T-cell (primary cell): ENCODE measurements around the gene CCDC120. TPM values are rescaled to one million over a fixed set of nuclear protein-coding genes. Genes with fewer than 3 reads are reported as not detected.
A peak's percentile ranks its signal among the peaks of the same experiment; 100 is the strongest.

ENCODE experiments used
- ATAC-seq, 4 experiments: fragments of 200-7000 bp in 3 of 4; fragments of 150-1000 bp in 1 of 4; cut with Tn5 transposase; replicated peaks in 1 of 4; 1 replicate in 3 of 4; 2 replicates in 1 of 4; pipeline ENCODE4 v1.10.0; 2021; ENCODE audit warnings: moderate library complexity in 3 of 4, mild to moderate bottlenecking in 2 of 4, moderate number of reproducible peaks in 1 of 4
- CTCF ChIA-PET, 2 donors: fragments of 300-600 bp; sonication (Branson Sonifier 250); formaldehyde crosslinking; loops; one replicate each; lab custom pipeline; 2022; ENCODE audit warnings: antibody characterized with exemption in 2 of 2; lab: Charles Lee
- POLR2A ChIA-PET, 2 donors: fragments of 300-600 bp; sonication (Branson Sonifier 250); formaldehyde crosslinking; loops; one replicate each; lab custom pipeline; 2022; ENCODE audit warnings: antibody characterized with exemption in 2 of 2; lab: Charles Lee
- DNase-seq, 35 experiments: peaks; one replicate each; pipeline versions ENCODE4 v3.0.0 to v3.0.0-alpha.2; 2013 to 2023
- H3K27ac ChIP-seq: one replicate; pipeline ENCODE4 v1.5.1; 2013; ENCODE audit warnings: low read length
- H3K27me3 ChIP-seq, 2 experiments: replicated peaks in 1 of 2; 1 replicate in 1 of 2; 2 replicates in 1 of 2; pipeline versions ENCODE4 v1.6.1 to v1.7.0; 2013; ENCODE audit warnings: low read length in 1 of 2, mixed read lengths in 1 of 2; ENCODE audit not compliant: control insufficient read depth in 2 of 2, insufficient read depth in 2 of 2; ENCODE audit errors: extremely low read depth in 1 of 2
- H3K36me3 ChIP-seq, 2 donors: 1 replicate in 1 of 2; 2 replicates in 1 of 2; pipeline versions ENCODE4 v1.6.1 to v1.7.0; 2013; ENCODE audit warnings: low read length in 1 of 2; ENCODE audit not compliant: control insufficient read depth in 2 of 2, insufficient read depth in 1 of 2; ENCODE audit errors: extremely low read depth in 1 of 2
- H3K4me1 ChIP-seq, 2 experiments: 1 replicate in 1 of 2; 2 replicates in 1 of 2; pipeline versions ENCODE4 v1.6.1 to v1.7.0; 2013; ENCODE audit warnings: low read length in 2 of 2, mixed read lengths in 1 of 2; ENCODE audit not compliant: insufficient read depth in 2 of 2, control insufficient read depth in 1 of 2; ENCODE audit errors: extremely low read depth in 1 of 2
- H3K4me3 ChIP-seq, 2 donors: 1 replicate in 1 of 2; 2 replicates in 1 of 2; pipeline versions ENCODE4 v1.5.1 to v1.7.0; 2013; ENCODE audit warnings: mild to moderate bottlenecking in 2 of 2, low read length in 1 of 2, moderate library complexity in 1 of 2; ENCODE audit not compliant: control insufficient read depth in 1 of 2; ENCODE audit errors: extremely low read depth in 1 of 2
- H3K9me3 ChIP-seq: 2 replicates; pipeline ENCODE4 v1.7.0; 2013
- H3K27ac Mint-ChIP-seq, 2 donors: one replicate each; pipeline ENCODE4 v1.8.0; 2020 to 2021; ENCODE audit warnings: mild to moderate bottlenecking in 2 of 2, mixed read lengths in 2 of 2
- H3K27me3 Mint-ChIP-seq, 2 donors: one replicate each; pipeline ENCODE4 v1.8.0; 2021 to 2022; ENCODE audit warnings: mixed read lengths in 2 of 2
- H3K36me3 Mint-ChIP-seq: one replicate; pipeline ENCODE4 v1.8.0; 2021; ENCODE audit warnings: mixed read lengths
- H3K4me1 Mint-ChIP-seq, 3 donors: one replicate each; pipeline ENCODE4 v1.8.0; 2020 to 2022; ENCODE audit warnings: mixed read lengths in 3 of 3, mild to moderate bottlenecking in 1 of 3
- H3K4me3 Mint-ChIP-seq, 3 donors: one replicate each; pipeline ENCODE4 v1.8.0; 2020 to 2022; ENCODE audit warnings: mild to moderate bottlenecking in 3 of 3, mixed read lengths in 3 of 3, moderate library complexity in 3 of 3
- H3K9me3 Mint-ChIP-seq, 3 donors: one replicate each; pipeline ENCODE4 v1.8.0; 2020 to 2022; ENCODE audit warnings: mixed read lengths in 3 of 3
- WGBS: methylation state at CpG from one replicate; pipeline ENCODE4 v1.1.5; 2013; ENCODE audit warnings: missing lambda C conversion rate; ENCODE audit not compliant: insufficient coverage; 5-methylcytosine and 5-hydroxymethylcytosine counted together
- total RNA-seq, 35 experiments: library from RNA in 6 of 35; stranded (reverse) in 6 of 35; fragments of 120-200 nt in 1 of 35; gene quantifications; one replicate each; pipeline versions ENCODE4 v1.2.1 to v1.2.4 and lab custom pipeline; 2013 to 2026

CCDC120 gene
- total RNA-seq, 5 donors from 2014 or later (not counting 1 experiment from before 2014, with no cell fraction given): 8.5 to 14.9 (median 9.1) TPM

GRCh38 chrX:49059681-49060085, 884 bp downstream of the CCDC120 start:
- WGBS: no CpG with 5 or more reads among the region's 10 CpGs
- Mint-ChIP-seq H3K27me3 (peaks cover 0 to 3% of the 10 kb centered on the region in 2 donors), H3K4me1 (peaks cover 8 to 12% (median 9%) of the 10 kb centered on the region in 3 donors), H3K27ac (no peak overlapping the region), H3K4me3 (no peak overlapping the region), H3K9me3 (no peaks in the 10 kb centered on the region), H3K36me3 (no peaks in the 10 kb centered on the region)
- Histone ChIP-seq H3K36me3 (peaks cover 0 to 2% of the 10 kb centered on the region in 2 donors), H3K4me3 (no peak overlapping the region), H3K9me3 (no peaks in the 10 kb centered on the region), H3K4me1 (peaks cover 0 to 3% of the 10 kb centered on the region in 2 experiments), H3K27me3 (no peaks in the 10 kb centered on the region), H3K27ac (no peak overlapping the region)
- ChIA-PET POLR2A (no interaction called here), CTCF (no interaction called here)
- DNase-seq (no peak), ATAC-seq (no peak)

GRCh38 chrX:49060914-49061313, 2.1 kb downstream of the CCDC120 start:
- peaks cover 0 to 2% of the 10 kb centered on the region in 2 donors for H3K36me3 ChIP-seq
- Mint-ChIP-seq H3K36me3 (no peaks in the 10 kb centered on the region), H3K27ac (no peak overlapping the region), H3K9me3 (no peaks in the 10 kb centered on the region), H3K4me1 (peaks cover 0 to 3% (median 1%) of the 10 kb centered on the region in 3 donors), H3K27me3 (peaks cover 0 to 3% of the 10 kb centered on the region in 2 donors), H3K4me3 (no peak overlapping the region)
- WGBS: no CpG with 5 or more reads among the region's 3 CpGs
- ChIA-PET POLR2A (no interaction called here), CTCF (no interaction called here)
- H3K9me3 ChIP-seq: no peaks in the 10 kb centered on the region
- no peaks in the 10 kb centered on the region for H3K4me1 ChIP-seq
- H3K4me3 ChIP-seq: no peak overlapping the region
- H3K27ac ChIP-seq: no peak overlapping the region
- no peak for DNase-seq
- ATAC-seq: no peak
- H3K27me3 ChIP-seq: no peaks in the 10 kb centered on the region

GRCh38 chrX:49061490-49061889, 2.7 kb downstream of the CCDC120 start:
- Mint-ChIP-seq H3K9me3 (no peaks in the 10 kb centered on the region), H3K4me1 (peaks cover 0 to 2% (median 0%) of the 10 kb centered on the region in 3 donors), H3K36me3 (no peaks in the 10 kb centered on the region), H3K4me3 (no peak overlapping the region), H3K27ac (peak overlapping the region in 1 of 2 donors; percentile 36), H3K27me3 (peaks cover 0 to 3% of the 10 kb centered on the region in 2 donors)
- no peak overlapping the region for H3K4me3 ChIP-seq
- POLR2A ChIA-PET: no interaction called here
- no peaks in the 10 kb centered on the region for H3K9me3 ChIP-seq
- H3K27me3 ChIP-seq: no peaks in the 10 kb centered on the region
- WGBS: 100% methylated on average over 1 of the region's 7 CpGs
- no peaks in the 10 kb centered on the region for H3K4me1 ChIP-seq
- peaks cover 0 to 2% of the 10 kb centered on the region in 2 donors for H3K36me3 ChIP-seq
- DNase-seq: no peak
- CTCF ChIA-PET: no interaction called here
- no peak overlapping the region for H3K27ac ChIP-seq
- ATAC-seq: no peak

GRCh38 chrX:49061916-49062315, 3.1 kb downstream of the CCDC120 start:
- H3K36me3 Mint-ChIP-seq: no peaks in the 10 kb centered on the region
- peaks cover 0 to 2% (median 0%) of the 10 kb centered on the region in 3 donors for H3K4me1 Mint-ChIP-seq
- Histone ChIP-seq H3K4me1 (no peaks in the 10 kb centered on the region), H3K9me3 (no peaks in the 10 kb centered on the region), H3K27ac (no peak overlapping the region), H3K36me3 (peaks cover 0 to 2% of the 10 kb centered on the region in 2 donors), H3K4me3 (no peak overlapping the region), H3K27me3 (no peaks in the 10 kb centered on the region)
- H3K4me3 Mint-ChIP-seq: no peak overlapping the region
- peaks cover 0 to 3% of the 10 kb centered on the region in 2 donors for H3K27me3 Mint-ChIP-seq
- CTCF ChIA-PET: no interaction called here
- no peaks in the 10 kb centered on the region for H3K9me3 Mint-ChIP-seq
- ATAC-seq (no peak), DNase-seq (no peak)
- WGBS: 80% methylated on average over 1 of the region's 10 CpGs
- H3K27ac Mint-ChIP-seq: no peak overlapping the region
- POLR2A ChIA-PET: no interaction called here

GRCh38 chrX:49063715-49064114, 4.9 kb downstream of the CCDC120 start:
- POLR2A ChIA-PET: no interaction called here

GRCh38 chrX:49064303-49064702, 5.5 kb downstream of the CCDC120 start:
- H3K27me3 ChIP-seq: no peaks in the 10 kb centered on the region
- no peaks in the 10 kb centered on the region for H3K4me1 Mint-ChIP-seq
- peaks cover 0 to 2% of the 10 kb centered on the region in 2 donors for H3K36me3 ChIP-seq
- H3K4me1 ChIP-seq: no peaks in the 10 kb centered on the region
- H3K9me3 Mint-ChIP-seq: no peaks in the 10 kb centered on the region
- POLR2A ChIA-PET: interaction anchor here in 1 of 2 donors (0.6 kb wide), 1 partner anchor 32 kb away, joined by 4 read pairs; no protein-coding TSS in a partner anchor
- DNase-seq (no peak), ATAC-seq (no peak)
- no peak overlapping the region for H3K27ac Mint-ChIP-seq
- no peak overlapping the region for H3K4me3 ChIP-seq
- no peaks in the 10 kb centered on the region for H3K9me3 ChIP-seq
- no peak overlapping the region for H3K4me3 Mint-ChIP-seq
- no peaks in the 10 kb centered on the region for H3K27me3 Mint-ChIP-seq
- peaks cover 3% of the 10 kb centered on the region for H3K36me3 Mint-ChIP-seq
- CTCF ChIA-PET: no interaction called here
- no peak overlapping the region for H3K27ac ChIP-seq
- WGBS: 98% methylated on average over 15 of the region's 20 CpGs

More at GRCh38 chrX:49063715-49064114, 4.9 kb downstream of the CCDC120 start:
- Histone ChIP-seq H3K27ac (no peak overlapping the region), H3K9me3 (no peaks in the 10 kb centered on the region), H3K36me3 (peaks cover 0 to 2% of the 10 kb centered on the region in 2 donors), H3K27me3 (no peaks in the 10 kb centered on the region), H3K4me1 (no peaks in the 10 kb centered on the region), H3K4me3 (no peak overlapping the region)
- Mint-ChIP-seq H3K27ac (no peak overlapping the region), H3K4me1 (no peaks in the 10 kb centered on the region), H3K9me3 (no peaks in the 10 kb centered on the region), H3K36me3 (peaks cover 3% of the 10 kb centered on the region), H3K27me3 (no peaks in the 10 kb centered on the region), H3K4me3 (no peak overlapping the region)
- ATAC-seq (no peak), DNase-seq (no peak)
- no CpG with 5 or more reads among the region's 9 CpGs for WGBS
- CTCF ChIA-PET: no interaction called here
